Measurements from ENCODE around the gene CABYR.

The CABYR gene

GRCh38 chr18:24180048-24180447 lies 41.2 kb downstream of the CABYR start:
- H3K9me3 ChIP-seq (replicated peaks in 1 of 2; ENCODE audit: control insufficient read depth in 2 of 2, insufficient read depth in 1 of 2, low read depth in 1 of 2, low read length in 2 of 2), result no peaks in the 10 kb centered on the region
- H3K27ac ChIP-seq (replicated peaks; ENCODE audit: low read length), result no peak overlapping the region
- H3K18ac ChIP-seq (ENCODE audit: low read length), result no peak overlapping the region
- H3K4me3 ChIP-seq (ENCODE audit: low read length in 2 of 2), result no peak overlapping the region
- H3K27me3 ChIP-seq (ENCODE audit: control insufficient read depth in 3 of 3, insufficient read depth in 3 of 3, low read depth in 1 of 3, low read length in 3 of 3), result no peaks in the 10 kb centered on the region
- no peaks in the 10 kb centered on the region for H3K79me1 ChIP-seq (ENCODE audit: low read depth, low read length)
- peaks cover 3 to 8% of the 10 kb centered on the region in 2 donors for H3K4me1 ChIP-seq (ENCODE audit: control insufficient read depth in 2 of 2, insufficient read depth in 1 of 2, low read depth in 1 of 2, low read length in 2 of 2)
- H2AK5ac ChIP-seq (ENCODE audit: low read depth, low read length), result no peak overlapping the region
- no peak overlapping the region for H2BK120ac ChIP-seq (ENCODE audit: low read depth, low read length)
- no peak overlapping the region for H3K9ac ChIP-seq (ENCODE audit: low read depth, low read length, poor library complexity)
- no peak for DNase-seq (ENCODE audit: low spot score)
- no peak overlapping the region for H4K8ac ChIP-seq (ENCODE audit: low read depth, low read length)
- peaks cover 4 to 60% of the 10 kb centered on the region in 2 donors for H3K36me3 ChIP-seq (replicated peaks in 1 of 2; ENCODE audit: control insufficient read depth in 2 of 2, insufficient read depth in 2 of 2, low read length in 2 of 2)
- H3K23ac ChIP-seq (ENCODE audit: low read depth, low read length, poor library complexity), result no peak overlapping the region
- no peak overlapping the region for H2BK5ac ChIP-seq (ENCODE audit: low read length)
- no peak overlapping the region for H3K14ac ChIP-seq (ENCODE audit: low read length)
- no peak overlapping the region for H3K4me2 ChIP-seq (ENCODE audit: insufficient read depth, low read length, poor library complexity, severe bottlenecking)
- no peak overlapping the region for H2BK15ac ChIP-seq (ENCODE audit: low read length)
- H2AFZ ChIP-seq (ENCODE audit: low read length), result no peak overlapping the region
- H4K91ac ChIP-seq (ENCODE audit: low read depth, low read length, poor library complexity), result no peak overlapping the region
- no peak overlapping the region for H3K4ac ChIP-seq (ENCODE audit: low read length)
- no CpG with 5 or more reads among the region's 1 CpG for WGBS, 2 donors (ENCODE audit: extremely low coverage in 2 of 2, insufficient read length in 2 of 2, insufficient replicate concordance in 1 of 2)
- H2BK12ac ChIP-seq (ENCODE audit: low read length), result no peak overlapping the region

DNA sequence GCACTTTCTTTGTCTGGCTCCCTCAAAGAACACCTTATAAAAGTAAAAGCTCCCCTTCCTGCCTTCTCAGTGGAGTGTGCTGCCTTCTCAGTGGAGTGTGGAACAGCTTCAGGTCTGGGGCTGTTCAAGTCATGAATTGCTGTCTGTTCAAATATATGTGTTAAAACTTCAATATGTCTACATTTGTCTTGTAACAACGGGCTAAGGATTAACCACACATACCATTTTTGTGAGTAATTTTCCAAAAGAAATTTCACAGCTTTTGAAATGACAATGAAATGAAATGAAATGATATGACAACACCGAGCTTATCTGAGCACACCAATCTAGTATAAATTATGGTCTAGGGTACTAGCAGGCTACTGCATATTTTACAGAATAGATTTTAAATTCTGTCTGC lies 42.9 kb downstream of the CABYR start:
- no CpG with 5 or more reads among the region's 2 CpGs for WGBS, 2 donors (ENCODE audit: extremely low coverage in 2 of 2, insufficient read length in 2 of 2, insufficient replicate concordance in 1 of 2)
- Histone ChIP-seq H3K4me2 (ENCODE audit: insufficient read depth, low read length, poor library complexity, severe bottlenecking) (no peak overlapping the region), H3K18ac (ENCODE audit: low read length) (no peak overlapping the region), H3K23ac (ENCODE audit: low read depth, low read length, poor library complexity) (no peak overlapping the region), H3K4ac (ENCODE audit: low read length) (no peak overlapping the region), H3K9me3 (replicated peaks in 1 of 2; ENCODE audit: control insufficient read depth in 2 of 2, insufficient read depth in 1 of 2, low read depth in 1 of 2, low read length in 2 of 2) (no peaks in the 10 kb centered on the region), H3K27me3 (ENCODE audit: control insufficient read depth in 3 of 3, insufficient read depth in 3 of 3, low read depth in 1 of 3, low read length in 3 of 3) (no peaks in the 10 kb centered on the region), H4K91ac (ENCODE audit: low read depth, low read length, poor library complexity) (no peak overlapping the region), H3K79me1 (ENCODE audit: low read depth, low read length) (no peaks in the 10 kb centered on the region), H3K4me3 (ENCODE audit: low read length in 2 of 2) (no peak overlapping the region), H2AFZ (ENCODE audit: low read length) (no peak overlapping the region), H4K8ac (ENCODE audit: low read depth, low read length) (no peak overlapping the region), H3K4me1 (ENCODE audit: control insufficient read depth in 2 of 2, insufficient read depth in 1 of 2, low read depth in 1 of 2, low read length in 2 of 2) (peaks cover 6 to 8% of the 10 kb centered on the region in 2 donors), H2AK5ac (ENCODE audit: low read depth, low read length) (no peak overlapping the region), H3K27ac (replicated peaks; ENCODE audit: low read length) (no peak overlapping the region), H2BK12ac (ENCODE audit: low read length) (no peak overlapping the region), H3K14ac (ENCODE audit: low read length) (no peak overlapping the region), H3K36me3 (replicated peaks in 1 of 2; ENCODE audit: control insufficient read depth in 2 of 2, insufficient read depth in 2 of 2, low read length in 2 of 2) (peaks cover 4 to 51% of the 10 kb centered on the region in 2 donors), H2BK5ac (ENCODE audit: low read length) (no peak overlapping the region), H2BK120ac (ENCODE audit: low read depth, low read length) (no peak overlapping the region), H2BK15ac (ENCODE audit: low read length) (no peak overlapping the region), H3K9ac (ENCODE audit: low read depth, low read length, poor library complexity) (no peak overlapping the region)
- no peak for DNase-seq (ENCODE audit: low spot score)

- no peak overlapping the region for H3K18ac ChIP-seq (ENCODE audit: low read length)
- no peak overlapping the region for H2BK5ac ChIP-seq (ENCODE audit: low read length)
- no peak overlapping the region for H4K8ac ChIP-seq (ENCODE audit: low read depth, low read length)
- no peak overlapping the region for H3K4ac ChIP-seq (ENCODE audit: low read length)
- H2BK15ac ChIP-seq (ENCODE audit: low read length), result no peak overlapping the region
- H4K91ac ChIP-seq (ENCODE audit: low read depth, low read length, poor library complexity), result no peak overlapping the region
- H3K27me3 ChIP-seq (ENCODE audit: control insufficient read depth in 3 of 3, insufficient read depth in 3 of 3, low read depth in 1 of 3, low read length in 3 of 3), result no peaks in the 10 kb centered on the region
- H3K9me3 ChIP-seq (replicated peaks in 1 of 2; ENCODE audit: control insufficient read depth in 2 of 2, insufficient read depth in 1 of 2, low read depth in 1 of 2, low read length in 2 of 2), result no peaks in the 10 kb centered on the region
- no peaks in the 10 kb centered on the region for H3K79me1 ChIP-seq (ENCODE audit: low read depth, low read length)
- no peak overlapping the region for H2AK5ac ChIP-seq (ENCODE audit: low read depth, low read length)
- no peak overlapping the region for H3K4me2 ChIP-seq (ENCODE audit: insufficient read depth, low read length, poor library complexity, severe bottlenecking)
- no peak overlapping the region for H2AFZ ChIP-seq (ENCODE audit: low read length)
- H3K27ac ChIP-seq (replicated peaks; ENCODE audit: low read length), result no peak overlapping the region
- H3K14ac ChIP-seq (ENCODE audit: low read length), result no peak overlapping the region
- H3K4me3 ChIP-seq (ENCODE audit: low read length in 2 of 2), result no peak overlapping the region
- H2BK120ac ChIP-seq (ENCODE audit: low read depth, low read length), result no peak overlapping the region
- H3K23ac ChIP-seq (ENCODE audit: low read depth, low read length, poor library complexity), result no peak overlapping the region
- H3K36me3 ChIP-seq (replicated peaks in 1 of 2; ENCODE audit: control insufficient read depth in 2 of 2, insufficient read depth in 2 of 2, low read length in 2 of 2), result peaks cover 2 to 20% of the 10 kb centered on the region in 2 donors
- no CpG with 5 or more reads among the region's 7 CpGs for WGBS, 2 donors (ENCODE audit: extremely low coverage in 2 of 2, insufficient read length in 2 of 2, insufficient replicate concordance in 1 of 2)
- no peak overlapping the region for H2BK12ac ChIP-seq (ENCODE audit: low read length)
- peaks cover 9 to 18% of the 10 kb centered on the region in 2 donors for H3K4me1 ChIP-seq (ENCODE audit: control insufficient read depth in 2 of 2, insufficient read depth in 1 of 2, low read depth in 1 of 2, low read length in 2 of 2)
- no peak overlapping the region for H3K9ac ChIP-seq (ENCODE audit: low read depth, low read length, poor library complexity)
- DNase-seq (ENCODE audit: low spot score), result no peak
These were observed 46.9 kb downstream of the CABYR start for GRCh38 chr18:24185805-24186204.

DNA sequence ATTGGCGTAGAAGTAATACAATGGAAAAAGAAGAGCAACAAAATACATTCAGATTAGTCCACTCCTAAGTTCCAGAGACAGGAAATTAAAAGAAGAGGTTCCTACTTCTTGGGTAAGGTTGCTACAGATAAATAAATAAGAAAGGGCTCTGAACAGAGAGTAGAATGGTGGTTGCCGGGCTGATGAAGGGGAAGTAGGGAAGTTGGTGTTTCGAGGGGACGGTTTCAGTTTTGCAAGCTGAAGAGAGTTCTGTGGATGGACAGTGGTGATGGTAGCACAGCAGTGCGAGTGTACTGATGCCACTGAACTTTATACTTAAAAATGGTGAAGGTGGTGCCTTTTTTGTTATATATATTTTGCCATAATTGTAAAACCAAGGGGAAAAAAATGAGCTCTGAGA lies 48.2 kb downstream of the CABYR start:
- Histone ChIP-seq H3K23ac (ENCODE audit: low read depth, low read length, poor library complexity) (no peak overlapping the region), H3K27me3 (ENCODE audit: control insufficient read depth in 3 of 3, insufficient read depth in 3 of 3, low read depth in 1 of 3, low read length in 3 of 3) (no peaks in the 10 kb centered on the region), H3K4me2 (ENCODE audit: insufficient read depth, low read length, poor library complexity, severe bottlenecking) (no peak overlapping the region), H4K8ac (ENCODE audit: low read depth, low read length) (no peak overlapping the region), H2BK5ac (ENCODE audit: low read length) (no peak overlapping the region), H2BK12ac (ENCODE audit: low read length) (no peak overlapping the region), H3K4ac (ENCODE audit: low read length) (no peak overlapping the region), H2BK15ac (ENCODE audit: low read length) (no peak overlapping the region), H4K91ac (ENCODE audit: low read depth, low read length, poor library complexity) (no peak overlapping the region), H3K14ac (ENCODE audit: low read length) (no peak overlapping the region), H3K18ac (ENCODE audit: low read length) (no peak overlapping the region), H3K4me3 (ENCODE audit: low read length in 2 of 2) (no peak overlapping the region), H2BK120ac (ENCODE audit: low read depth, low read length) (no peak overlapping the region), H3K4me1 (ENCODE audit: control insufficient read depth in 2 of 2, insufficient read depth in 1 of 2, low read depth in 1 of 2, low read length in 2 of 2) (peaks cover 9 to 17% of the 10 kb centered on the region in 2 donors), H3K9ac (ENCODE audit: low read depth, low read length, poor library complexity) (no peak overlapping the region), H3K27ac (replicated peaks; ENCODE audit: low read length) (no peak overlapping the region), H2AK5ac (ENCODE audit: low read depth, low read length) (no peak overlapping the region), H3K79me1 (ENCODE audit: low read depth, low read length) (no peaks in the 10 kb centered on the region), H2AFZ (ENCODE audit: low read length) (no peak overlapping the region), H3K9me3 (replicated peaks in 1 of 2; ENCODE audit: control insufficient read depth in 2 of 2, insufficient read depth in 1 of 2, low read depth in 1 of 2, low read length in 2 of 2) (no peaks in the 10 kb centered on the region), H3K36me3 (replicated peaks in 1 of 2; ENCODE audit: control insufficient read depth in 2 of 2, insufficient read depth in 2 of 2, low read length in 2 of 2) (peaks cover 0 to 9% of the 10 kb centered on the region in 2 donors)
- WGBS, 2 donors (ENCODE audit: extremely low coverage in 2 of 2, insufficient read length in 2 of 2, insufficient replicate concordance in 1 of 2), result 100% methylated on average over 3 of the region's 5 CpGs; no CpG with 5 or more reads in 1 of the 2 donors
- no peak for DNase-seq (ENCODE audit: low spot score)

Data from neuronal stem cell (in vitro differentiated cells).